Peyer's patch (tissue), 4 donors: ENCODE data around the gene NEDD9.

ENCODE experiments used
- CTCF ChIP-seq, 6 experiments: fragments of 450-650 bp in 4 of 6; fragments of 200-600 bp in 2 of 6; sonication (generic) in 1 of 6; IDR thresholded peaks; one replicate each; pipeline ENCODE4 v1.5.1; 2017 to 2019; ENCODE audit warnings: antibody characterized with exemption in 6 of 6, mild to moderate bottlenecking in 3 of 6, moderate library complexity in 1 of 6
- POLR2A ChIP-seq, 2 donors: fragments of 450-650 bp; IDR thresholded peaks; one replicate each; pipeline ENCODE4 v1.5.1; 2017; ENCODE audit warnings: antibody characterized with exemption in 2 of 2, mild to moderate bottlenecking in 2 of 2, moderate library complexity in 2 of 2

GRCh38 chr6:11223286-11223864 is 9.1 kb downstream of the NEDD9 start:
- no peak for TF ChIP-seq CTCF (IDR thresholded peaks at IDR 0.05)
- no peak for TF ChIP-seq POLR2A (IDR thresholded peaks at IDR 0.05)
